Neural cell (in vitro differentiated cells): Measurements from ENCODE around the gene HDAC9. TPM values are rescaled to one million over a fixed set of nuclear protein-coding genes. Genes with fewer than 3 reads are reported as not detected.

Experiments
- H2AFZ ChIP-seq: fragments of 200-600, 300-800 bp; sonication (generic), shearing (Covaris generic); 2 replicates; pipeline ENCODE4 v1.6.0; 2014; ENCODE audit warnings: low read depth, mild to moderate bottlenecking, antibody characterized with exemption, low read length, moderate library complexity
- H3F3A ChIP-seq: fragments of 200-600 bp; shearing (Covaris generic); 2 replicates; pipeline ENCODE4 v1.6.1; 2016; ENCODE audit warnings: mild to moderate bottlenecking, moderate library complexity, mixed read lengths, antibody characterized with exemption, low read length; ENCODE audit not compliant: insufficient read depth, poor library complexity, severe bottlenecking
- H3K27ac ChIP-seq: fragments of 200-600, 300-800 bp; sonication (generic), shearing (Covaris generic); 2 replicates; pipeline ENCODE4 v1.5.1; 2014; ENCODE audit warnings: mild to moderate bottlenecking, low read length, moderate library complexity
- H3K27me3 ChIP-seq: fragments of 300-800, 200-600 bp; sonication (generic), shearing (Covaris generic); 2 replicates; pipeline ENCODE4 v1.6.0; 2014; ENCODE audit warnings: mild to moderate bottlenecking, low read depth, low read length, moderate library complexity; ENCODE audit not compliant: insufficient read depth
- H3K36me3 ChIP-seq: fragments of 300-800, 200-600 bp; sonication (generic), shearing (Covaris generic); 2 replicates; pipeline ENCODE4 v1.5.1; 2014; ENCODE audit warnings: mild to moderate bottlenecking, antibody characterized with exemption, low read length, moderate library complexity; ENCODE audit not compliant: insufficient read depth
- H3K4me2 ChIP-seq: fragments of 300-800, 200-600 bp; sonication (generic), shearing (Covaris generic); 2 replicates; pipeline ENCODE4 v1.6.0; 2014; ENCODE audit warnings: mild to moderate bottlenecking, low read length
- H3K4me3 ChIP-seq: fragments of 300-800, 200-600 bp; sonication (generic), shearing (Covaris generic); 2 replicates; pipeline ENCODE4 v1.5.1; 2014; ENCODE audit warnings: mild to moderate bottlenecking, low read length, moderate library complexity
- H3K79me2 ChIP-seq: fragments of 200-600 bp; shearing (Covaris generic); replicated peaks from 2 replicates; pipeline ENCODE4 v1.6.0; 2014; ENCODE audit warnings: mild to moderate bottlenecking, low read length, moderate library complexity; ENCODE audit not compliant: insufficient read depth
- H3K9ac ChIP-seq: fragments of 300-800, 200-600 bp; sonication (generic), shearing (Covaris generic); 2 replicates; pipeline ENCODE4 v1.6.1; 2016; ENCODE audit warnings: mild to moderate bottlenecking, low read length, mixed read lengths
- H3K9me2 ChIP-seq: fragments of 200-600 bp; shearing (Covaris generic); 2 replicates; pipeline ENCODE4 v1.6.1; 2016; ENCODE audit warnings: mild to moderate bottlenecking, low read length, mixed read lengths; ENCODE audit not compliant: insufficient read depth
- H3K9me3 ChIP-seq: fragments of 200-600, 300-800 bp; sonication (generic), shearing (Covaris generic); 2 replicates; pipeline ENCODE4 v1.6.1; 2016; ENCODE audit warnings: mild to moderate bottlenecking, mixed run types, low read length, moderate library complexity, mixed read lengths
- H4K20me1 ChIP-seq: fragments of 200-600 bp; shearing (Covaris generic); 2 replicates; pipeline ENCODE4 v1.6.1; 2016; ENCODE audit warnings: mild to moderate bottlenecking, mixed run types; ENCODE audit not compliant: insufficient read depth
- EP300 ChIP-seq: fragments of 450-650 bp; conservative IDR thresholded peaks from 2 replicates; pipeline ENCODE4 v1.6.1; 2014; ENCODE audit warnings: antibody characterized with exemption, mild to moderate bottlenecking, moderate library complexity; ENCODE audit not compliant: poor library complexity, severe bottlenecking
- EZH2 ChIP-seq: fragments of 200-600, 300-800 bp; shearing (Covaris generic), sonication (generic); IDR thresholded peaks from 2 replicates; pipeline ENCODE4 v1.6.1; 2014; ENCODE audit warnings: antibody characterized with exemption, low read length, borderline replicate concordance, mild to moderate bottlenecking; ENCODE audit not compliant: insufficient read depth, poor library complexity, severe bottlenecking
- MXI1 ChIP-seq: fragments of 450-650 bp; conservative IDR thresholded peaks from 2 replicates; pipeline ENCODE4 v1.6.1; 2014; ENCODE audit warnings: antibody characterized with exemption, mild to moderate bottlenecking; ENCODE audit not compliant: poor library complexity, severe bottlenecking
- POLR2AphosphoS5 ChIP-seq: IDR thresholded peaks from 2 replicates; pipeline ENCODE4 v1.6.1; 2012
- RAD21 ChIP-seq: fragments of 450-650 bp; conservative IDR thresholded peaks from 2 replicates; pipeline ENCODE4 v1.6.1; 2014; ENCODE audit warnings: antibody characterized with exemption, mild to moderate bottlenecking, moderate library complexity
- SMC3 ChIP-seq: fragments of 450-650 bp; conservative IDR thresholded peaks from 2 replicates; pipeline ENCODE4 v1.6.1; 2014; ENCODE audit warnings: antibody characterized with exemption, mild to moderate bottlenecking, moderate library complexity; ENCODE audit not compliant: poor library complexity
- polyA plus RNA-seq: library from polyadenylated mRNA; depleted of rRNA; stranded (reverse); fragments of >200 nt; gene quantifications from 2 replicates; pipeline ENCODE4 v1.2.3, GENCODE V29; 2014
- TF ChIP-seq, protein P1 (sequence below): fragments of 450-650 bp; IDR thresholded peaks from 2 replicates; pipeline ENCODE4 v1.5.1; 2014; ENCODE audit warnings: antibody characterized with exemption, mild to moderate bottlenecking, moderate library complexity; ENCODE audit not compliant: poor library complexity, severe bottlenecking
- TF ChIP-seq, protein P2 (sequence below): IDR thresholded peaks from 2 replicates; pipeline ENCODE4 v1.6.1; 2012; ENCODE audit warnings: borderline replicate concordance

The HDAC9 gene
- polyA plus RNA-seq, 1 donor from 2014 or later: 15.9 TPM

DNA sequence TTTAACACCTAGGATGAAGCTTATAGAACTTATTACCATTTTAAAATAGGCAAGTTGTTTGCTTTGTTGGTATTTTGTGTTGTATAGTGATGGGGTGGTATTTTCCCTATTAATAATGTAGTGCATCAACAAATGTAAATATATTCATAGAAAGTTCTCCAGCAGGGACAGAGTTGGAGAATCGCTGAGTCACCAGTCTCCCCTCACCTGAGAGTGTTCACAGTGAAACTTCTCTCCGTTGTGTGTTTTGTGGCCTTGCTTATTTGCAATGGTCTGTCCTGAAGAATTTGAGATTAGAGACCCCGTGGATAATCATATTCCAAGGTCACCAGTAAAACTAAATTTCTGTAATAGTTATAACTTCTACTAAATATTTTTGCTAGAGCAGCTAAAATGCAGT lies 51.0 kb downstream of the HDAC9 start:
- no peaks in the 10 kb centered on the region for H4K20me1 ChIP-seq
- no peak for TF ChIP-seq POLR2AphosphoS5
- TF ChIP-seq, protein P1, sequence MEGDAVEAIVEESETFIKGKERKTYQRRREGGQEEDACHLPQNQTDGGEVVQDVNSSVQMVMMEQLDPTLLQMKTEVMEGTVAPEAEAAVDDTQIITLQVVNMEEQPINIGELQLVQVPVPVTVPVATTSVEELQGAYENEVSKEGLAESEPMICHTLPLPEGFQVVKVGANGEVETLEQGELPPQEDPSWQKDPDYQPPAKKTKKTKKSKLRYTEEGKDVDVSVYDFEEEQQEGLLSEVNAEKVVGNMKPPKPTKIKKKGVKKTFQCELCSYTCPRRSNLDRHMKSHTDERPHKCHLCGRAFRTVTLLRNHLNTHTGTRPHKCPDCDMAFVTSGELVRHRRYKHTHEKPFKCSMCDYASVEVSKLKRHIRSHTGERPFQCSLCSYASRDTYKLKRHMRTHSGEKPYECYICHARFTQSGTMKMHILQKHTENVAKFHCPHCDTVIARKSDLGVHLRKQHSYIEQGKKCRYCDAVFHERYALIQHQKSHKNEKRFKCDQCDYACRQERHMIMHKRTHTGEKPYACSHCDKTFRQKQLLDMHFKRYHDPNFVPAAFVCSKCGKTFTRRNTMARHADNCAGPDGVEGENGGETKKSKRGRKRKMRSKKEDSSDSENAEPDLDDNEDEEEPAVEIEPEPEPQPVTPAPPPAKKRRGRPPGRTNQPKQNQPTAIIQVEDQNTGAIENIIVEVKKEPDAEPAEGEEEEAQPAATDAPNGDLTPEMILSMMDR: no peak
- no peak for TF ChIP-seq EZH2
- no peak for TF ChIP-seq SMC3
- TF ChIP-seq EP300: no peak
- no peak for TF ChIP-seq MXI1
- TF ChIP-seq RAD21: no peak

DNA sequence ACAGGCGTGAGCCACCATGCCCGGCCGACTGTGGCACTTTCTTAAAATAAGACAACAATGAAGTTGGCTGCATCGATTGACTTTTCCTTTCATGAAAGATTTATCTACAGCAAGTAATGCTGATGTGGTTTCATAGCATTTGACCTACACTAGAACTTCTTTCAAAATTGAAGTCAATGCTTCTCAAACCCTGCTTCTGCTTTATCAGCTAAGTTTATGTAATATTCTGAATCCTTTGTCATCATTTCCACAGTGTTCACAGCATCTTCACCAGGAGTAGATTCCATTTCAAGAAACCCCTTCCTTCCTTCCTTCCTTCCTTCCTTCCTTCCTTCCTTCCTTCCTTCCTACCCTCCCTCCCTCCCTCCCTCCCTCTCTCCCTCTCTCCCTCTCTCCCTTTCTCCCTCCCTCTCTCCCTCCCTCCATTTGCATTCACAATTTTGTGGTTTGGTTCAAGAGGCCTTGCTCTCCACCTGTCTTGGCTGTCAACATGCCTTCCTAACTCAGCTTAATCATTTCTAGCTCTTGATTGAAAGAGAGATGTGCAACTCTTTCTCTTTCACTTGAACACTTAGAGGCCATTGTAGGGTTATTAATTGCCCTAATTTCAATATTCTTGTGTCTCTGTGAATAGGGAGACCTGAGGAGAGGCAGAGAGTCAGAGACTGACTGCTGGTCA lies 52.1 kb downstream of the HDAC9 start:
- Histone ChIP-seq H3K27me3 (no peaks in the 10 kb centered on the region), H3K9ac (no peak overlapping the region), H3K9me2 (no peaks in the 10 kb centered on the region), H3K4me2 (no peak overlapping the region), H3K9me3 (no peaks in the 10 kb centered on the region), H3K4me3 (no peak overlapping the region), H4K20me1 (no peaks in the 10 kb centered on the region), H3K36me3 (no peaks in the 10 kb centered on the region), H2AFZ (no peak overlapping the region), H3K27ac (no peak overlapping the region), H3K79me2 (no peaks in the 10 kb centered on the region), H3F3A (no peaks in the 10 kb centered on the region)
- TF ChIP-seq, protein P2, sequence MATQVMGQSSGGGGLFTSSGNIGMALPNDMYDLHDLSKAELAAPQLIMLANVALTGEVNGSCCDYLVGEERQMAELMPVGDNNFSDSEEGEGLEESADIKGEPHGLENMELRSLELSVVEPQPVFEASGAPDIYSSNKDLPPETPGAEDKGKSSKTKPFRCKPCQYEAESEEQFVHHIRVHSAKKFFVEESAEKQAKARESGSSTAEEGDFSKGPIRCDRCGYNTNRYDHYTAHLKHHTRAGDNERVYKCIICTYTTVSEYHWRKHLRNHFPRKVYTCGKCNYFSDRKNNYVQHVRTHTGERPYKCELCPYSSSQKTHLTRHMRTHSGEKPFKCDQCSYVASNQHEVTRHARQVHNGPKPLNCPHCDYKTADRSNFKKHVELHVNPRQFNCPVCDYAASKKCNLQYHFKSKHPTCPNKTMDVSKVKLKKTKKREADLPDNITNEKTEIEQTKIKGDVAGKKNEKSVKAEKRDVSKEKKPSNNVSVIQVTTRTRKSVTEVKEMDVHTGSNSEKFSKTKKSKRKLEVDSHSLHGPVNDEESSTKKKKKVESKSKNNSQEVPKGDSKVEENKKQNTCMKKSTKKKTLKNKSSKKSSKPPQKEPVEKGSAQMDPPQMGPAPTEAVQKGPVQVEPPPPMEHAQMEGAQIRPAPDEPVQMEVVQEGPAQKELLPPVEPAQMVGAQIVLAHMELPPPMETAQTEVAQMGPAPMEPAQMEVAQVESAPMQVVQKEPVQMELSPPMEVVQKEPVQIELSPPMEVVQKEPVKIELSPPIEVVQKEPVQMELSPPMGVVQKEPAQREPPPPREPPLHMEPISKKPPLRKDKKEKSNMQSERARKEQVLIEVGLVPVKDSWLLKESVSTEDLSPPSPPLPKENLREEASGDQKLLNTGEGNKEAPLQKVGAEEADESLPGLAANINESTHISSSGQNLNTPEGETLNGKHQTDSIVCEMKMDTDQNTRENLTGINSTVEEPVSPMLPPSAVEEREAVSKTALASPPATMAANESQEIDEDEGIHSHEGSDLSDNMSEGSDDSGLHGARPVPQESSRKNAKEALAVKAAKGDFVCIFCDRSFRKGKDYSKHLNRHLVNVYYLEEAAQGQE: no peak

More for the DNA sequence above, 51.0 kb downstream of the HDAC9 start:
- H3K27ac ChIP-seq: no peak overlapping the region
- no peaks in the 10 kb centered on the region for H3K79me2 ChIP-seq
- H3K4me2 ChIP-seq: no peak overlapping the region
- H3F3A ChIP-seq: no peaks in the 10 kb centered on the region
- no peak overlapping the region for H3K4me3 ChIP-seq
- no peaks in the 10 kb centered on the region for H3K27me3 ChIP-seq
- no peak overlapping the region for H3K9ac ChIP-seq
- H3K9me2 ChIP-seq: no peaks in the 10 kb centered on the region
- H3K9me3 ChIP-seq: no peaks in the 10 kb centered on the region
- H2AFZ ChIP-seq: no peak overlapping the region
- no peaks in the 10 kb centered on the region for H3K36me3 ChIP-seq

DNA sequence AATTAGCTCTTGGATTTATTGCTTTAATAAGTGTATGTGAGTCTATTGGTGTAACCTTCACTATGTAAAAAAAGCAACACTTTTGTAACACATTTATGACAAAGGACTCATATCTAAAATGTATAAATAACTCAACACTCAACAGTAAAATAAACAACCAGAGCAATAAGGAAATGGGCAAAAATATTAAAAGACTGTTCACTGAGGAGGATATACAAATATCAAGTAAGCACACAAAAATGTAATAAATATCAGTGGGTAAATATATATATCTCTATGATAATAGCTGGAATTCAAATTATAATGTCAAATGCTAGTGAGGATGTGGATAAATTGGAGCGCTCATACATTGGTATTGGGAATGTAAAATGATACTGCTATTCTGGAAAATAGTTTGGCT lies 53.0 kb downstream of the HDAC9 start:
- H3K27me3 ChIP-seq: no peaks in the 10 kb centered on the region
- H3K4me3 ChIP-seq: no peak overlapping the region
- no peaks in the 10 kb centered on the region for H3K9me3 ChIP-seq
- no peak overlapping the region for H2AFZ ChIP-seq
- no peak overlapping the region for H3K4me2 ChIP-seq
- no peak overlapping the region for H3K9ac ChIP-seq
- H3K9me2 ChIP-seq: no peaks in the 10 kb centered on the region
- H3F3A ChIP-seq: no peaks in the 10 kb centered on the region
- H3K27ac ChIP-seq: no peak overlapping the region
- TF ChIP-seq, protein P2: no peak
- TF ChIP-seq EP300: no peak
- no peaks in the 10 kb centered on the region for H4K20me1 ChIP-seq
- H3K36me3 ChIP-seq: no peaks in the 10 kb centered on the region
- no peaks in the 10 kb centered on the region for H3K79me2 ChIP-seq
